Measurements from ENCODE around the gene ZDHHC14.

The ZDHHC14 gene

GRCh38 chr6:157432231-157432891, 51.4 kb downstream of the ZDHHC14 start:
- no peak overlapping the region for H3K56ac ChIP-seq (ENCODE audit: low read length)
- H2AK5ac ChIP-seq (ENCODE audit: low read length): no peak overlapping the region
- H3K4me1 ChIP-seq (ENCODE audit: control insufficient read depth, low read depth, low read length): no peaks in the 10 kb centered on the region

GRCh38 chr6:157432892-157433265, 51.9 kb downstream of the ZDHHC14 start:
- H4K5ac ChIP-seq (ENCODE audit: low read length): no peak overlapping the region
- WGBS (ENCODE audit: extremely low coverage, insufficient coverage, low lambda C conversion rate): no CpG with 5 or more reads among the region's 11 CpGs
- no peak for DNase-seq
- H4K8ac ChIP-seq (ENCODE audit: low read depth, low read length): no peak overlapping the region
- no peaks in the 10 kb centered on the region for H3K79me2 ChIP-seq (ENCODE audit: control insufficient read depth, insufficient read depth, low read length)
- H2BK5ac ChIP-seq (ENCODE audit: low read length): no peak overlapping the region
- H3K79me1 ChIP-seq (ENCODE audit: low read length): no peaks in the 10 kb centered on the region
- no peak overlapping the region for H2BK120ac ChIP-seq (ENCODE audit: low read depth, low read length)
- no peak overlapping the region for H3K4me2 ChIP-seq (ENCODE audit: low read length)
- no peak overlapping the region for H3K18ac ChIP-seq (ENCODE audit: low read length)
- H3K4me3 ChIP-seq (ENCODE audit: low read length): no peak overlapping the region
- no peak overlapping the region for H2BK15ac ChIP-seq (replicated peaks; ENCODE audit: low read depth)
- no peaks in the 10 kb centered on the region for H3K36me3 ChIP-seq (ENCODE audit: control insufficient read depth, insufficient read depth, low read length)
- H3K27ac ChIP-seq (ENCODE audit: low read depth, low read length): no peak overlapping the region
- no peak overlapping the region for H3K23ac ChIP-seq (ENCODE audit: low read length)
- H3K4me1 ChIP-seq (ENCODE audit: control insufficient read depth, low read depth, low read length): no peaks in the 10 kb centered on the region
- H3K27me3 ChIP-seq (ENCODE audit: insufficient read depth, low read length, poor library complexity): no peaks in the 10 kb centered on the region
- no peak overlapping the region for H3K56ac ChIP-seq (ENCODE audit: low read length)
- no peak overlapping the region for H3K9ac ChIP-seq (ENCODE audit: low read length)
- no peak overlapping the region for H2AK5ac ChIP-seq (ENCODE audit: low read length)
- H3K4ac ChIP-seq (ENCODE audit: low read depth, low read length): no peak overlapping the region

More at GRCh38 chr6:157432231-157432891, 51.4 kb downstream of the ZDHHC14 start:
- no peaks in the 10 kb centered on the region for H3K79me1 ChIP-seq (ENCODE audit: low read length)
- H2BK5ac ChIP-seq (ENCODE audit: low read length): no peak overlapping the region
- no peaks in the 10 kb centered on the region for H3K27me3 ChIP-seq (ENCODE audit: insufficient read depth, low read length, poor library complexity)
- no peak overlapping the region for H4K5ac ChIP-seq (ENCODE audit: low read length)
- WGBS (ENCODE audit: extremely low coverage, insufficient coverage, low lambda C conversion rate): no CpG with 5 or more reads among the region's 7 CpGs
- H3K4ac ChIP-seq (ENCODE audit: low read depth, low read length): no peak overlapping the region
- H3K23ac ChIP-seq (ENCODE audit: low read length): no peak overlapping the region
- no peak overlapping the region for H3K4me3 ChIP-seq (ENCODE audit: low read length)
- no peak overlapping the region for H2BK120ac ChIP-seq (ENCODE audit: low read depth, low read length)
- no peak overlapping the region for H3K9ac ChIP-seq (ENCODE audit: low read length)
- H3K4me2 ChIP-seq (ENCODE audit: low read length): no peak overlapping the region
- H4K8ac ChIP-seq (ENCODE audit: low read depth, low read length): no peak overlapping the region
- no peak for DNase-seq
- no peak overlapping the region for H3K27ac ChIP-seq (ENCODE audit: low read depth, low read length)
- H2BK15ac ChIP-seq (replicated peaks; ENCODE audit: low read depth): no peak overlapping the region
- no peaks in the 10 kb centered on the region for H3K79me2 ChIP-seq (ENCODE audit: control insufficient read depth, insufficient read depth, low read length)
- no peak overlapping the region for H3K18ac ChIP-seq (ENCODE audit: low read length)
- H3K36me3 ChIP-seq (ENCODE audit: control insufficient read depth, insufficient read depth, low read length): no peaks in the 10 kb centered on the region

DNA sequence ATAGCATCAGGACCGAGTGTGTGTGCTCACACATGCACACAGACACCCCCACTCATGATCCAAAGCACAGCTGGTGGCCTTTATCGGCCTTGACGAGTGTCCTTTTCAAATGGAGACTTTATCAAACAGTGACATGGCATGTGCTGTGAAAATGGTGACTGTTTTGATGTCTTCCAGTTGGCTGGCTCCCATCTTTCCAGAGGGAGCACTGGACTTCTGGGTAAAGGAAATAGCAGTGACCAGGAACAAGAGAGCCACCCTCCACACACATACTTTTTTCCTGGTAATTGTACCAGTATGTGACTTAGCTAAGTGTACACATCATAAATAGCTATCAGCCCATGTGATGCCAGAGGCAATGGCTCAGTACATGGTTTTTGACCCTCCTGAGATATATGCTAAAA, 52.7 kb downstream of the ZDHHC14 start:
- no peak overlapping the region for H2BK15ac ChIP-seq (replicated peaks; ENCODE audit: low read depth)
- no peak overlapping the region for H4K8ac ChIP-seq (ENCODE audit: low read depth, low read length)
- H2AK5ac ChIP-seq (ENCODE audit: low read length): no peak overlapping the region
- no peaks in the 10 kb centered on the region for H3K36me3 ChIP-seq (ENCODE audit: control insufficient read depth, insufficient read depth, low read length)
- H3K27ac ChIP-seq (ENCODE audit: low read depth, low read length): no peak overlapping the region
- no CpG with 5 or more reads among the region's 3 CpGs for WGBS (ENCODE audit: extremely low coverage, insufficient coverage, low lambda C conversion rate)
- H3K56ac ChIP-seq (ENCODE audit: low read length): no peak overlapping the region
- no peak overlapping the region for H3K4me2 ChIP-seq (ENCODE audit: low read length)
- H3K79me1 ChIP-seq (ENCODE audit: low read length): no peaks in the 10 kb centered on the region
- H3K79me2 ChIP-seq (ENCODE audit: control insufficient read depth, insufficient read depth, low read length): no peaks in the 10 kb centered on the region
- DNase-seq: no peak
- no peak overlapping the region for H3K18ac ChIP-seq (ENCODE audit: low read length)
- H3K27me3 ChIP-seq (ENCODE audit: insufficient read depth, low read length, poor library complexity): no peaks in the 10 kb centered on the region
- no peaks in the 10 kb centered on the region for H3K4me1 ChIP-seq (ENCODE audit: control insufficient read depth, low read depth, low read length)
- H3K4me3 ChIP-seq (ENCODE audit: low read length): no peak overlapping the region
- H2BK120ac ChIP-seq (ENCODE audit: low read depth, low read length): no peak overlapping the region
- no peak overlapping the region for H4K5ac ChIP-seq (ENCODE audit: low read length)
- no peak overlapping the region for H3K9ac ChIP-seq (ENCODE audit: low read length)
- H2BK5ac ChIP-seq (ENCODE audit: low read length): no peak overlapping the region
- no peak overlapping the region for H3K4ac ChIP-seq (ENCODE audit: low read depth, low read length)
- H3K23ac ChIP-seq (ENCODE audit: low read length): no peak overlapping the region

GRCh38 chr6:157434349-157435033, 53.5 kb downstream of the ZDHHC14 start:
- no CpG with 5 or more reads among the region's 13 CpGs for WGBS (ENCODE audit: extremely low coverage, insufficient coverage, low lambda C conversion rate)
- Histone ChIP-seq H4K5ac (ENCODE audit: low read length) (no peak overlapping the region), H3K4me3 (ENCODE audit: low read length) (no peak overlapping the region), H2AK5ac (ENCODE audit: low read length) (no peak overlapping the region), H3K18ac (ENCODE audit: low read length) (no peak overlapping the region), H2BK15ac (replicated peaks; ENCODE audit: low read depth) (no peak overlapping the region), H3K27me3 (ENCODE audit: insufficient read depth, low read length, poor library complexity) (no peaks in the 10 kb centered on the region), H3K4ac (ENCODE audit: low read depth, low read length) (no peak overlapping the region), H3K27ac (ENCODE audit: low read depth, low read length) (no peak overlapping the region), H4K8ac (ENCODE audit: low read depth, low read length) (no peak overlapping the region), H3K4me2 (ENCODE audit: low read length) (no peak overlapping the region), H3K4me1 (ENCODE audit: control insufficient read depth, low read depth, low read length) (no peaks in the 10 kb centered on the region), H3K79me1 (ENCODE audit: low read length) (no peaks in the 10 kb centered on the region), H2BK5ac (ENCODE audit: low read length) (no peak overlapping the region), H3K36me3 (ENCODE audit: control insufficient read depth, insufficient read depth, low read length) (no peaks in the 10 kb centered on the region), H3K79me2 (ENCODE audit: control insufficient read depth, insufficient read depth, low read length) (no peaks in the 10 kb centered on the region), H3K56ac (ENCODE audit: low read length) (no peak overlapping the region), H3K23ac (ENCODE audit: low read length) (no peak overlapping the region), H3K9ac (ENCODE audit: low read length) (no peak overlapping the region), H2BK120ac (ENCODE audit: low read depth, low read length) (no peak overlapping the region)
- no peak for DNase-seq

DNA sequence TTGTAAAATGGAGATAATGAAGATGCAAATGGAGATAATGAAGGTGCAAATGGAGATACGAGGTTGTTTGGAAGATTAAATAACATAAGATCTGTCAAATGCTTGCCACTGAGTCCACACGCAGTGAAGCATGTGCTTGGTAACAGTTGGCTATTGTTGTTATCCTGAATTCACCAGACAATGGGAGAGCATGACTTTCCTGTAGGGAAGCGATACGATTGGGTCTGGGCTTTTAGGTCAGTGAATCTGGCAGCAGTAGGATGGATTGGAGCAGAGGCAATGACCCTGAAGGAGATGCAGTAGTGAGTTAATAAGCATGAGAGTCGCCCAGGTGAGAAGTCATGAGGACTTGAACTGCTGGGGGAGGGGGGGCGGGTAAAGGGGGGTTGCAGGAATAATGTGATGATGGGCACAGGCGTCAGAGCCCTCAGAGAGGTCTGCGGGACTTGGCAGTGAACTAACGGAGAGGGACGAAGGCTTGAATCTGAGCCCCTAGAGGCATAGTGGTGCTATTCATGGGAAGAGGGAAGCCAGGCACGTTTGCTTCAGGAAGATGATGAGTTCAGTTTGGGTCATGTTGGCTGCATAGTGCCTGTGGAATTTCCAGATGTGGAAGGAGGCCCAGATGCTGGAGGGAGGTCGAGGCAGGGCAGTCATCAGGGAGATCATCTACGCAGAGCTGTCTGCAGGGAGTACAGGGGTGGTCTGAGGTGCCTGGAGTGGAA, 55.4 kb downstream of the ZDHHC14 start:
- WGBS (ENCODE audit: extremely low coverage, insufficient coverage, low lambda C conversion rate): no CpG with 5 or more reads among the region's 13 CpGs
- H3K4me3 ChIP-seq (ENCODE audit: low read length): no peak overlapping the region
- no peak overlapping the region for H2AK5ac ChIP-seq (ENCODE audit: low read length)
- H4K8ac ChIP-seq (ENCODE audit: low read depth, low read length): no peak overlapping the region
- no peak overlapping the region for H4K5ac ChIP-seq (ENCODE audit: low read length)
- no peaks in the 10 kb centered on the region for H3K36me3 ChIP-seq (ENCODE audit: control insufficient read depth, insufficient read depth, low read length)
- H2BK120ac ChIP-seq (ENCODE audit: low read depth, low read length): no peak overlapping the region
- no peaks in the 10 kb centered on the region for H3K27me3 ChIP-seq (ENCODE audit: insufficient read depth, low read length, poor library complexity)
- H3K27ac ChIP-seq (ENCODE audit: low read depth, low read length): no peak overlapping the region
- no peaks in the 10 kb centered on the region for H3K4me1 ChIP-seq (ENCODE audit: control insufficient read depth, low read depth, low read length)
- no peak overlapping the region for H3K4me2 ChIP-seq (ENCODE audit: low read length)
- no peak overlapping the region for H3K23ac ChIP-seq (ENCODE audit: low read length)
- H3K18ac ChIP-seq (ENCODE audit: low read length): no peak overlapping the region
- H3K79me2 ChIP-seq (ENCODE audit: control insufficient read depth, insufficient read depth, low read length): no peaks in the 10 kb centered on the region
- H3K56ac ChIP-seq (ENCODE audit: low read length): no peak overlapping the region
- H3K79me1 ChIP-seq (ENCODE audit: low read length): no peaks in the 10 kb centered on the region
- DNase-seq: no peak
- H3K4ac ChIP-seq (ENCODE audit: low read depth, low read length): no peak overlapping the region
- no peak overlapping the region for H2BK15ac ChIP-seq (replicated peaks; ENCODE audit: low read depth)
- no peak overlapping the region for H2BK5ac ChIP-seq (ENCODE audit: low read length)
- no peak overlapping the region for H3K9ac ChIP-seq (ENCODE audit: low read length)

Data from mesendoderm (in vitro differentiated cells).